NCI-H748 (cell line): ENCODE data around the gene MANEA.
"Not testable (repeated sequence)": the region's sequence is repeated elsewhere in the genome, so short reads cannot be mapped to it uniquely, and the experiment has no call there.

ENCODE experiments used
- DNase-seq: peaks from one replicate; lab custom pipeline; 2025; ENCODE audit not compliant: unreplicated experiment; lab: John Stamatoyannopoulos, UW

MANEA gene, protein sequence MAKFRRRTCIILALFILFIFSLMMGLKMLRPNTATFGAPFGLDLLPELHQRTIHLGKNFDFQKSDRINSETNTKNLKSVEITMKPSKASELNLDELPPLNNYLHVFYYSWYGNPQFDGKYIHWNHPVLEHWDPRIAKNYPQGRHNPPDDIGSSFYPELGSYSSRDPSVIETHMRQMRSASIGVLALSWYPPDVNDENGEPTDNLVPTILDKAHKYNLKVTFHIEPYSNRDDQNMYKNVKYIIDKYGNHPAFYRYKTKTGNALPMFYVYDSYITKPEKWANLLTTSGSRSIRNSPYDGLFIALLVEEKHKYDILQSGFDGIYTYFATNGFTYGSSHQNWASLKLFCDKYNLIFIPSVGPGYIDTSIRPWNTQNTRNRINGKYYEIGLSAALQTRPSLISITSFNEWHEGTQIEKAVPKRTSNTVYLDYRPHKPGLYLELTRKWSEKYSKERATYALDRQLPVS

DNA sequence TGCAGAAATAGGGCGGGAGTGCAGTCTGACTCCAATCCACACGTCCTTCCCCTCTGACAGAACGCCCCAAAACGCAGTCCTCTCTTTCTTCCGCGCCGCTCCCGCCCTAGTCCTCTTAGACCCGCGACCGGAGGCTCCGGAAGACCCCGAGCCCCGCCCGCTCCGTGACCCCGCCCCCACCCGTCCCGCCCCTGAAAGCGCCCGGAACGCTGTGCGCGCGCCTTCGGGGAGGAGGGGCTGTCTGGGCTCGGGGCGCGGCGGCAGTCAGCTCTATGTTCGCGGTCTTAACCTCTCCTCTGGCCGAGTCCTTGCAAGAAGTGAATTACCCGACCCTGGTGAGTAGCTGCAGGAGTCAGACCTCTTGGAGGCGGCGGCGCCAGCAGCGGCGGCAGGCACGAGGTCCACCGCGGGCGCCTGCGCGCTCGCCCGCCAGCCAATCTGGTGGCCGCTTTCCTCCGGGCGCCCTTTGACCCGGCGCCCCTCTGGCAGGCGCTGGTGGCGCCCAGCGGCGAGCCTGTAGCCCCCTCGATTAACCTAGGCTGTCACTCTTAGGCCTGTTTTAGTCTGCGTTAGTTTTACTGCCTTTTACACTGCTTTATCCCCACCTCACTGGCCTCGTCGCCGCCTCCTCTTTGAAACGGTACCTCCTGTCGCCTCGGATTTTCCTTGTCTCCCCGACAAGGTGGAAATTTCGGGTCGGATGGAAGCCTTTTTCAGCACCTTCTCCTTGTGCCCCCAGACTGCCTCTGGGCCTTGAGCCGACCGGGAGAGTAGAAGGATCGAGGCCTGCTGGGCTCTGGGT, at the start of gene MANEA:
Gene MANEA (plus strand): TSS at position 232 of the 802 bp plus-strand sequence. CDS start 8,905 bp downstream, outside the sequence.
- peak; percentile 99 for DNase-seq

DNA sequence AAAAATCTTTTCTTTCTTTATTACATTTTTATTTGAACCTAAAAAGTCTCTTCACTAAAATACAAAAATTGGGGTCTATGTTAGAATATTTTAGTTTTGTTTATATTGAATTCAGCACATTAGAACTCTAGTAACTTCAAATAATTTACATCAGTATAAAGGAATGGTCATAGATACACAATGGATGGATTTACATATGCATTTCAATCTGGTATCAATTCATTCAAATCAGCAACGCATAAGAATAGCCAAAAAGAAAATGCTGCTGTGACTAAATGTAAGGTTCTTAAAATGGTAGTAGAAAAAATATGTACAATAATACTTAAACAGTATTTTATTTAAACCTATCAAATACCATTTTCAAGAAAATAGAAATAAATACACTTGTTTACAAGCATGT, 47.6 kb upstream of the MANEA start:
- DNase-seq: no peak

DNA sequence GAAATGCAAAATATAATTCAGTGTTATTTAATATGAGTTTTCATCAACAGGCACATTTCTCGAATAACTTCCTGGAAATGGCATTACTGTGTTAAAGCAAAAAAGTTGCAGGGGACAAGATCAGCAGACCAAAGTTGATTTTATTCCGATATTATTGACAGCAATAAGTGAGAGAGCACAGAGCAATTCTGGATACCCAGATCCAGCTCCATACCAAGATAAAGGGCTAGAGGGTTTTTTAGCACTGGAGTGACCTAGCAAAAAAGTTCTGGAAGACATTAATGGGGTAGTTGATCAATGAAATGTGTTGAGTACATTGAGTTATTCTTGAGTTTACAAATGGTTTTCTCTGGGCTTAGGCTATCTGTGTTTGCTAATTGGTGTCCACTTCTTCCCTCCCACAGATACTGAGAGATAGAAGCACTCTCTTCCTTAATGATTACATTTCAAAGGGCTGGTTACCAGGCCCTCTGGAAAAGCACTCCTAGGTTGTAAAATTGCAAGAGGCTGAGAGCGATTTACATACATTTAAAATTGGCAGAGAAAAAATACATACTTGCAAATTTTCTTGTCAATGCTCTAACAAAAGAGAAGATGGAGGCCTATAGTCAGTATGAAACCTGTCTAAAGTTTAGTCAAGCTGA, 47.0 kb upstream of the MANEA start:
- no peak for DNase-seq

DNA sequence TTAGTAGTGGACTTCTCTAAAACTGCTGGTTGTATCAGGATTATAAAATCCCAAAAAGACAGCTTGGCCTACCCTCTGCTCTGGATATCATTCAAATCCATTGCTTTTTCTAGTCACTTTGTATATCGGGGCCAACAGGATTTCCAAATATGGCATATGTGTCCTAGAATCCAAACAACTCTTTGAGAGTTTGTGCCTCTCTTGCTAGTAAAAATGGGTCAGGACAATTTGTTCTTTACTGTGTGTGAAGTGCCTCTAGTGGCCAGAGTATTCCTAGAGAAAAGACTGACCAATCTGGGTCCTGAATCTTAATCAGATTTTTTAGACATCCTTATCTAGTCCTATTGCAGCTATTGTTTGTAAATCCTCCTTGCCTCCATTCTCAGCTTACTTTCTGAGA, 33.5 kb upstream of the MANEA start:
- no peak for DNase-seq

DNA sequence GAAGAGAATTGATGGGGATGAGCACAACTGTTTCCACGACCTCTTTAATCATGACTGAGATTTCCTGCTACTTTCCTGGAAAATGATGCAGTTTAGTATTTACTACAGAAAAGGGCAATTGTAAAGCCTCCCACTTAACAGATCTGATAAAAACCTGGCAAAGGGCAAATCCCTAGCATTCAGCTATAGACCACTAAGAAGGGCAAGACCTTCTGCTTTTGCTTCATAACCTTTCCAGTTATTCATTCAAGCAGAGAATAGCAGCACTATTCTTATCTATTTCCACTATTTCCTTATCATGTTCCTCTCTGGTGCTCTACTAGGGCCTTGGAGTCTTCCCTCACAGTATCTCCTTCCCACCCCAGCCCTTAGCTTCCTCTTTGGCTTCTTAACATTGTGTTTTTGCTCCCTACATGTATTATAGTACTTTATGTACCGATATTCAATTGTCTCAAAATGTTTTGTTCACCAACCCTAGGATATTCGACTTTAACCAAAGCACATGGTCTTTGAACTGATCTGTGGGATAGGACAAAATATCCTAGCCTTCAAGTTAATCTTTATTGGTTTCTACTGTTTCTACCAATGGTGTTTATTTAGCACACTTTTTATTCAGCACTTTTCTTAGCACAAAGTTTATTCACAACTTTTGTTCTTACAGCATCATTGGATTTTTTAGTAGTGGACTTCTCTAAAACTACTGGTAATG, 32.7 kb upstream of the MANEA start:
- no peak for DNase-seq

DNA sequence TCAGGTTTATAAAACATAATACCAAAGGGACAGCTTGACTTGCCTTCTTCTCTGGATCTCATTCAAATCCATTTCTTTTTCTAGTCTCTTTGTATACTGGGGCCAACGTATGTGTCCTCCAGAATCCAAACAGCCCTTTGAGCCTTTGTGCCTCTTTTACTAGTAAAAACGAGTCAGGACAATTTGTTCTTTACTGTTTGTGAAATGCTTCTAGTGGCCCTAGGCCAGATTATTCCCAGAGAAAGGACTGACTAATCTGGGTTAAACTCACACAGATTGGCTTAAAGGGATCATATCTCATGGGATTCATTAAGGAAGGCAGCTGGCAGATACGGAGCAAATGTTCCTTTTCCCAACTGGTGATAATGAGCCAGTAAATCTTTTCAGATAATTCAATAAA, 32.1 kb upstream of the MANEA start:
- no peak for DNase-seq

DNA sequence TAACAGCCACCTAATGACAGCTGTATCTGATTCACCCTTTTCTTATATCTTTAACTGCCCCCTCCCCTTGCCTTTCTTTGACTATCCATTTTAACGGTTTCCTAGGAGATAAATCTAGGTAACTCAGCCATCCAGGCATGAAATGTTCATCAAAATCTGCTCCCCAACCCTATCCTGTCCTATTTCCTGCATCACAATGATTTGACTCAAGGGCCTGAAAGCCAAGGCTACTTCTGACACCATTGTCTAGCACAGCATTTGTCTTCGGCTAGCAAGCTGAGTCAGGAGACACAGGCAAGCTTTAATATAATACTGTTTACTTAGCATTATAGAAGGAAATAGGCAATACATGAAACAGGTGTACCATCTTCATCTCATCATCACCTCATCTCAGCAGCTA, 31.6 kb upstream of the MANEA start:
- DNase-seq: peak; percentile 5

DNA sequence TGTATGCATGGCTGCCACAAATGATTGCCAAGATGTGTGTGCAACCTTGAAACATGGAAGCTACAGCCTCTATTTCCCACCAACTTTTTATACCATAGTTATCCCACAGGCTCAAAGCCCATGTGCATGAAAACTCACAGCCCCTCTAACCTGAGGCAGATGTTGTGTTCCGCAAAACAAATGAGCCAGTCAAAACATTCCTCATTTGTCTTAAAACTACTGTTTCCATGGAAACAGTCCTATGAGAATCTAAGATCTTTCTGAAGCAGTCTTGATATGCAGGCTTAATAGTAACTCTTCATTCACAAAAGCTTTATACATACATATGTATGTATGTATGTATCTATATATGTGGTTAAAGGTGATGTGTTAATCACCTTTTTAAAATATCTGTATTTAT, 31.2 kb upstream of the MANEA start:
- DNase-seq: no peak

DNA sequence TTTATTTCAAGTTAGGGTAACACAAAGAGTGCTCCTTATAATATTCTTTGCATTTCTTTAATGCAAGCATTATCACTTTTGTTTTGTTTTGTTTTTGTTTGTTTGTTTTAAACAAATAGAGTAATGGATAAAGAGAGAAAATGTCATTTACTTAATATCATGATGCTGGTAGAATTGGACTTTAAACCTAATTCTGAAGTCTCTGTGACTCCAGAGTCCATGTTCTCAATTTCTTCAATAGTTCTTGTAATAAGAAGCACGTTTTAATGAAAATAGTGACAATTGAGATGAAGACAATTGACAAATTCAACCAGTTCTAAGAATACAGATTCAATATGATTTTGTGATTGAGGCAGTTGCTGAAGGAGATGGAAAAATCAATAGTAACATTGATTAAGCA, 30.3 kb upstream of the MANEA start:
- DNase-seq: no peak

DNA sequence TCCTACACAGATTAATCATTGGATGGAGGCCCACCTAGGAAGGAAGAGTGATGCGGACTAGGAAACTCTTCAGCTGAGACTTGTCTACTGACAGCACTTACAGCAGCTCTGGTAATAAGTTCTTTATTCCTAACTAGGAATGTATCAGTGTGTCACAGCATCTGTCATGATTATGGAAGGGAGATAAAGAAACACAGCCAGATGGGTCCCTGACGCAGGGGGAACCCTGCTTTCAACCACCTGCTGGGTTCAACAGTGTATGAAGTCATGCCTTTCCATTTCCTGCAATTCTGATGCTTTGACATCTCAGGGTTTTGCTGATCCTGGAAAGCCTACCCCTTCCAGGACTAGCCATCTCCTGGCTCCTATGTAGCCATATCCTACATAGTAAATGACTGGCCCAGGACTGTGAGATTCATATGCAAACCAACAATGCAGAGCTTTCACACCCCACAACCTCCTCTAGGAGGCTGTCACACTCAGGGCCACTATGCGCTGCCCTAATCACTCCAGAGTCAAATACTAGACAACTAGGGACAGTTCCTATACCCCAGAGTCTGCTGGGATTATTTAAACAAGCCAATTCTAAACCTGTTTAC, 29.0 kb upstream of the MANEA start:
- no peak for DNase-seq

DNA sequence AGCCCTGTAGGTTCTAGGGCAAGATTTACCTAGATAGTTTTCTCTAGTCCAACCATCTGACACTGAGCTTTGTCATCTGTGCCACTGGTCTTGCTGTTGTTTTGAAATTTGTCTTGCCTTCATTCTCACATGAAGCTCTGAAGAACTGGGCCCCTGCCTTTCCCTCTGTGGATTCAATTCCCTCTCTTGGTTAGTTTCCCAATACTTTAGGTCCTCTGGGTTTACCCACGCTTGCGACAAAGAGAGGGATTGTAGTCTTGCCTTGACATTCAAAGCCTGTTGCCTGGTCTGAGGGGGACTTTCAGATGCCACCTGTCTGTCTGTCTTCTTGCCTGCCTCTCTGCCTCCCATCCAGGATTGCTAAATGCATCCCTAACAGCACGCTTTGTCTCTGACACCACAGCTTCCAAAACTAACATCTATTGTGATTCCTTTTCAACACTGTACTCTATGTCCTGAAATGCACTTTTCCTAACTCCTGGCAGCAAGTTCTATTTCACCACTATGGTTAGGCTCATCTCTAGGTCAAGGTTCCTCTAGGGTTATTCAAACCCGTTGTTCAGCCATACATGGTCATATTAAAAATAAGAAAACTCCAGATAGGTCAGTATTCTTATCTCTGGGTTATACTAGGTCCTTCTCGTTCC, 25.5 kb upstream of the MANEA start:
- no peak for DNase-seq

DNA sequence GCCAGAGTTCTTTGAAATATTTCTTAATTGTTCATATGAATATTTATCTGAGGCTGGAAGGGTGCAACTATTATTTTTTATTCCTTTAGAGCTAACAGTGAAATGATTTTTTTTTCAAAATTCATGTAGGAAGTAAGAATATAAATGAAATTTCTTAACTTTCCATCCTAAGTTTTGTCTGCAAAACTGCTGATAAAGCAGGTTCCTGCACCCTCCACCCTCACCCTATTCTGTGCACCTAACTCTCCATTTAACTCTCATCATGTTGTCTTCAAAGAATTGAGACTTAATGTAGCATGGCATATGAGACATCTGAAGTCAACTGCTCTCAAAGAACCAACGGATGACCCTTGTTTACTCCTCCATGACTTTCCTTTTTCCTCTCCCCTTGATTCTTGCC, 23.5 kb upstream of the MANEA start:
- no peak for DNase-seq

DNA sequence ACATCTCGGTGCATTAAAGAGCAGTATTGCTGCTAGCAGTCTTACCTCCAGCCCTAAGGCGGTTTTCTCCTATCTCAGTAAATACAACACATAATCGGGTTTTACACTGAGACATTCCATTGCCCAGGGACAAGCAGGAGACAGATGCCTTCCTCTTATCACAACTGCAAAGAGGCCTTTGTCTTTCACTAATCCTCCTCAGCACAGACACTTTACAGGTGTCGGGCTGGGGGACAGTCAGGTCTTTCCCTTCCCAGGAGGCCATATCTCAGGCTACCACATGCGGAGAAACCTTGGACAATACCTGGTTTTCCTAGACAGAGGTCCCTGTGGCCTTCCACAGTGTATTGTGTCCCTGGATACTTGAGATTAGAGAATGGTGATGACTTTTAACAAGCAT, 16.4 kb upstream of the MANEA start:
- not testable (repeated sequence) for DNase-seq

DNA sequence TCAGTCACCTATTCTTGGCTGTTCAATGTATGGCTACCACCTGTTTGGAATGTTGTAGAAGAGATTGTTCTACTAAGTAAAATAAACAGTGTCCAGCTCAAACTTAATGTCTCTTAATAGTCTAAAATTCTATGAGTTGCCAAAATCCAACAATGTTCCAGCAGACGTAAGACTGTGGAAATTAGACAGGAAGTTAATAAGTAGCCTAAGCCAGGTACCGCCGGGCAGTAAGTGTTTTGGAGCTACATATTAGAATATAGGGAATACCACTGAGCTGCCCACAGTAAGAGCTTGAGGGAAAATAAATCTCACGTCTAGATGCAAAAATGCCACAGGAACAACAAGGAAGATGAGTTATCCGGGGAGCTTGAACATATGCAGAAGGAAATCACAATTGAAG, 7.8 kb upstream of the MANEA start:
- DNase-seq: no peak

DNA sequence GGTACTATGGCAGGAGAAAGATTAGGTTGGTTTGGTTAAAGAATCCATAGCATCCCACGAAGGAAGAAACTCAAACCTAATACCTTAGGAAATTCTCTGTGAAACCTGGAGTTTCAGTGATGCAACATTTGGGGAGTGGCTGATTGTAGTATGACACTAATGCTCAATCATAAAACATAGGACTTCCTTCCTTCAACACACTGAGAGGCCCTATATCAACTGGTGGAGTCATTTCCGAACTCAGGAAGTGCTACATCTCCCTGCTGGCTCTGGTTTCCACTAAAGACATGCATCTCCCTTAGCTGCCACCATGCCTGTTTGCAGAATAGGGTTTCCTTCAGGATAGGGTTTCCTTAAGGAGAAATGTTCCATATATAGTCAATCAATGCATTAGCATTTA, 5.2 kb upstream of the MANEA start:
- no peak for DNase-seq

DNA sequence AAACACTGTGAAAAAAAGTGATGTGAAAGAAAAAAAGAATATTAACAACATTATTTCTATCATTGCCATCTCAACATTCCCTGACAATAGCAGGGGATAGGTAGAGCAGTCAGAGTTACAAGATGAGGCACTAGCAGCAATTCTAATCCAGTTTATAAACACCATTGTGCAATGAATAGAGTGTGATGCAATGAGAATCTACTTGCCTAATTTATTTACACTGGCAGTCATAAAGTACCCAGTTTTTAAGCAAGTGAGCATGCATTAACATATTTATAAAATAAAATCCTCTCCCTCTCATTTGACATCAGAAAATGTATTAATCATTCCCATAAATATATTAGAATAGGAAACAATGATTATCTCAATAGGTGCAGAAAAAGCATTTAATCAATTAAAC, 2.5 kb upstream of the MANEA start:
- DNase-seq: peak; percentile 38

DNA sequence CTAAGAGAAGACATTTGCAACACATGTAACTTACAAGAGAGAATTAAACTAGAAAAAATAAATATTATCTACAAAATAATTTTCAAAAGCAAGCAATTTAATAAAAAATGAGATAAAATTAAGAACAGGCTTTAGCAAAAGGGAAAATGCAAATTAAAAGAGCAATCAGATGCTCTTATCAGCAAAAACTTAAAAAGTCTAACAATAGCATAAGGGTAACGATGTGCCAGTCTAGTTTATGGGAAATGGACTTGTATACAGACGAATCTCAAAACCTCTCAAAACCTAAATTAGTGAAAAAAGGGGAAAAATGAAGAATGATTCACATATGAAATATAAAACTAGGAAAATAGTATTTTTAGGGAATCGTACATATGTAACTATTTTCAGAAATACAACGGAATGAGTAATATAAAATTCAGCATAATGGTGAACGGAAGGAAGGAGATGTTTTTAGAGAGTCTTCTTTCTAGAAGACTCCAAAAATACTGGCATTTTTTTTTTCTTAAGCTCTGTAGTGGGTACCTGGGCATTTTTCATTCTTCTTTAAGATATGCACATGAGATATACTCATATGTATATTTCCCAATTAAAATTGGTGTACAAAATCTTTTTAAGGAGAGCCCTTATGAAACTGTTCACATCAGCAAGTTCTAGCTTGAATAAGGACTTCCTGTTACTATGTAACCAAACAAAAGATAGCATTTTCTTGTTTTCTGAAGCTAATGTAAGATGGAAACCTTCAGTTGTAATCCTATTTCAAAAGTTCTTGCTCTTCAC, 927 bp upstream of the MANEA start:
- peak; percentile 34 for DNase-seq

DNA sequence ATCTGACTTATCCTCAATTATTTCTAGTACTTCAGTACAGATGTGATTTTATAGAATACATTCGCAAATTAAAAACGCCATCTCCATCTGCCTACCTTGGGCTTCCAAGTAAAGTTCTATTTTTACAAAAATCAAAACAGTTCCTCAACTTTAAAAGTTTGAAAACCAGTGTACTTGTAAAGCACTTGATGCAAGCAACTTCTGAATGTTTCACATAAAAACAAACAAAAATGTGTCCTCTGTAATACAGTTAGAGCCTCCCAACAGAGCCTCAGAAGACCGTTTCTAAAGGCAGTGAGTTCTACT, 384 bp upstream of the MANEA start:
- DNase-seq: no peak

DNA sequence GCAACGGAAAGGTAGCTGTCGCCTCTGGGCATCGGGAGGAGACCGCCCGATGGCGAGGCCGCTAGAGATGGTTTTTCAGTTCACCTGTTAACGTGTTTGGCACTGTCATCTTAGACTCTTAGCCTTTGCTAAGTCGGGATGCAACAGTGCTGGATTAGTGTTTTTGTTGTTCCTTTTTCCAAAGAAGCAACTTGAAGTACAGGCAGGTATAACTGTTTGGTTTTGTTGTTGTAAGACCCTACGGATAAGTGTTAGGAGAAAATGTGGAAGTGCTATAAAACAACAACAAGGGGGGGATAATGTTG, 723 bp downstream of the MANEA start:
- no peak for DNase-seq

DNA sequence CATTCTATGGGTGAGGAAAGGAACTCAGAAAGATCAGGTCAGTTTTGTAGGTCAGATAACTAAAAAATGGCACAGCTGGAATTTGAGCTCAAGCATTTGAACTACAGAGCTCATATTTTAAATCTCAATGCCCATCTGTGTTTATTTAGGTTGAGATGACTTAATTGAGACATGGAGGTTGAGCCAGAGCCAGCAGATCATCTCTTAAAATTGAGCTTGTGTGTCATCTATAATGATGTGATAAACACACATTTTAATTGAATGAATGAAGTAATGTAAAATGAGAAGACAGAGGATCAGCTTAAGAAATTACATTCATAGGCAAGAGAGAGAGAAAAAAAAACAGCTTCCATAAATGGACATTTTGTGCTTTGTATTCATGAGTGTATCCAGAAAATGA, 3.7 kb downstream of the MANEA start:
- DNase-seq: peak; percentile 51
